NB4 (cell line): Measurements from ENCODE around the gene ACD.

ENCODE experiments used
- TF ChIP-seq, protein P1 (sequence below): IDR thresholded peaks from one replicate; pipeline ENCODE4 v1.5.1; 2012; ENCODE audit warnings: low read depth, low read length
- TF ChIP-seq, protein P2 (sequence below): IDR thresholded peaks from 2 replicates; pipeline ENCODE4 v1.6.1; 2011; ENCODE audit warnings: low read depth, low read length

DNA sequence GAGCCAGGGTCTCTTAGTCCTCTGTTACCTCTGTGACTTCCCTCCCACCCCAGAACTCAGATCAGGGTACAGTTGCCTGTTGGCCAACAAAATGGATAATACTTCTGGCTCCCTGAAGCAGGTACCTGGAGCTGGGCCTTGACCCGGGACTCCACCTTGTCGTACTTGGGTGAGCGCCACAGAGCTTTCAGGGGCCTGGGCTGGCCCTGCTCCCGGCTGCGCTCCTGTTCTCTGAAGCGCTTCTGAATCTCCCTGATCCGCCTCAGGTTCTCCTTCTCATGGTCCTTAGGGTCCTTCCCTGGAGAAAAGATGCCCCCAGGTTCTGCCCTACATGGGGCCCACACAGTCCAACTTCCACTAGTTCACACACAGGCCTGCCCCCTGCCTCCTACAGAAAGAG, 4.8 kb upstream of the ACD start:
- TF ChIP-seq, protein P1, sequence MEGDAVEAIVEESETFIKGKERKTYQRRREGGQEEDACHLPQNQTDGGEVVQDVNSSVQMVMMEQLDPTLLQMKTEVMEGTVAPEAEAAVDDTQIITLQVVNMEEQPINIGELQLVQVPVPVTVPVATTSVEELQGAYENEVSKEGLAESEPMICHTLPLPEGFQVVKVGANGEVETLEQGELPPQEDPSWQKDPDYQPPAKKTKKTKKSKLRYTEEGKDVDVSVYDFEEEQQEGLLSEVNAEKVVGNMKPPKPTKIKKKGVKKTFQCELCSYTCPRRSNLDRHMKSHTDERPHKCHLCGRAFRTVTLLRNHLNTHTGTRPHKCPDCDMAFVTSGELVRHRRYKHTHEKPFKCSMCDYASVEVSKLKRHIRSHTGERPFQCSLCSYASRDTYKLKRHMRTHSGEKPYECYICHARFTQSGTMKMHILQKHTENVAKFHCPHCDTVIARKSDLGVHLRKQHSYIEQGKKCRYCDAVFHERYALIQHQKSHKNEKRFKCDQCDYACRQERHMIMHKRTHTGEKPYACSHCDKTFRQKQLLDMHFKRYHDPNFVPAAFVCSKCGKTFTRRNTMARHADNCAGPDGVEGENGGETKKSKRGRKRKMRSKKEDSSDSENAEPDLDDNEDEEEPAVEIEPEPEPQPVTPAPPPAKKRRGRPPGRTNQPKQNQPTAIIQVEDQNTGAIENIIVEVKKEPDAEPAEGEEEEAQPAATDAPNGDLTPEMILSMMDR, result no peak
- TF ChIP-seq, protein P2, sequence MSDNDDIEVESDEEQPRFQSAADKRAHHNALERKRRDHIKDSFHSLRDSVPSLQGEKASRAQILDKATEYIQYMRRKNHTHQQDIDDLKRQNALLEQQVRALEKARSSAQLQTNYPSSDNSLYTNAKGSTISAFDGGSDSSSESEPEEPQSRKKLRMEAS, result no peak
